Activated B cell treated with CpG ODN at 0.5 μM for 24 hours (primary cell): ENCODE data around the gene SPOUT1. TPM values are rescaled to one million over a fixed set of nuclear protein-coding genes. Genes with fewer than 3 reads are reported as not detected.
A peak's percentile ranks its signal among the peaks of the same experiment; 100 is the strongest.

Source experiments
- ATAC-seq: fragments of 200-7000 bp; cut with Tn5 transposase; one replicate; pipeline ENCODE4 v1.10.0; 2021; ENCODE audit warnings: low read depth, mild to moderate bottlenecking, moderate library complexity
- CTCF ChIA-PET: fragments of 350-600 bp; sonication (Branson Sonifier 250); formaldehyde crosslinking; loops from one replicate; lab custom pipeline; 2021; ENCODE audit warnings: antibody characterized with exemption; lab: Charles Lee
- POLR2A ChIA-PET: fragments of 350-600 bp; sonication (Branson Sonifier 250); formaldehyde crosslinking; loops from one replicate; lab custom pipeline; 2021; ENCODE audit warnings: antibody characterized with exemption; lab: Charles Lee
- DNase-seq: peaks from one replicate; pipeline ENCODE4 v3.0.0; 2022
- H3K27ac Mint-ChIP-seq: one replicate; pipeline ENCODE4 v1.8.0; 2020; ENCODE audit warnings: mixed read lengths
- H3K27me3 Mint-ChIP-seq: one replicate; pipeline ENCODE4 v1.8.0; 2021; ENCODE audit warnings: mixed read lengths
- H3K36me3 Mint-ChIP-seq: one replicate; pipeline ENCODE4 v1.8.0; 2021; ENCODE audit warnings: low read depth, mixed read lengths
- H3K4me1 Mint-ChIP-seq: one replicate; pipeline ENCODE4 v1.8.0; 2021; ENCODE audit warnings: mixed read lengths
- H3K4me3 Mint-ChIP-seq: one replicate; pipeline ENCODE4 v1.8.0; 2020; ENCODE audit warnings: mild to moderate bottlenecking, mixed read lengths
- H3K9me3 Mint-ChIP-seq: one replicate; pipeline ENCODE4 v1.8.0; 2020; ENCODE audit warnings: mixed read lengths
- intact Hi-C: fragments of 100-400 bp; cut with micrococcal nuclease; formaldehyde crosslinking; loops from one replicate; pipeline ENCODE4 v1.15.1; 2024
- total RNA-seq: library from RNA; stranded (reverse); gene quantifications from 2 replicates; pipeline ENCODE4 v1.2.3, GENCODE V29; 2022
- TF ChIP-seq, protein P1 (sequence below): fragments of 200-600 bp; IDR thresholded peaks from one replicate; pipeline ENCODE4 v1.8.0; 2022; ENCODE audit warnings: antibody characterized with exemption, mild to moderate bottlenecking

The SPOUT1 gene
- total RNA-seq, 1 donor from 2014 or later, result 79.1 TPM

- TF ChIP-seq, protein P1, sequence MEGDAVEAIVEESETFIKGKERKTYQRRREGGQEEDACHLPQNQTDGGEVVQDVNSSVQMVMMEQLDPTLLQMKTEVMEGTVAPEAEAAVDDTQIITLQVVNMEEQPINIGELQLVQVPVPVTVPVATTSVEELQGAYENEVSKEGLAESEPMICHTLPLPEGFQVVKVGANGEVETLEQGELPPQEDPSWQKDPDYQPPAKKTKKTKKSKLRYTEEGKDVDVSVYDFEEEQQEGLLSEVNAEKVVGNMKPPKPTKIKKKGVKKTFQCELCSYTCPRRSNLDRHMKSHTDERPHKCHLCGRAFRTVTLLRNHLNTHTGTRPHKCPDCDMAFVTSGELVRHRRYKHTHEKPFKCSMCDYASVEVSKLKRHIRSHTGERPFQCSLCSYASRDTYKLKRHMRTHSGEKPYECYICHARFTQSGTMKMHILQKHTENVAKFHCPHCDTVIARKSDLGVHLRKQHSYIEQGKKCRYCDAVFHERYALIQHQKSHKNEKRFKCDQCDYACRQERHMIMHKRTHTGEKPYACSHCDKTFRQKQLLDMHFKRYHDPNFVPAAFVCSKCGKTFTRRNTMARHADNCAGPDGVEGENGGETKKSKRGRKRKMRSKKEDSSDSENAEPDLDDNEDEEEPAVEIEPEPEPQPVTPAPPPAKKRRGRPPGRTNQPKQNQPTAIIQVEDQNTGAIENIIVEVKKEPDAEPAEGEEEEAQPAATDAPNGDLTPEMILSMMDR, result no peak
- ChIA-PET CTCF (no interaction called here), POLR2A (interaction anchor here (0.6 to 3.6 kb wide), 3 partner anchors 9 to 235 kb away, joined by 3 to 49 read pairs (median 8); partner anchors contain the start of gene SPOUT1)
- Mint-ChIP-seq H3K27ac (no peak overlapping the region), H3K4me3 (no peak overlapping the region), H3K9me3 (no peaks in the 10 kb centered on the region), H3K36me3 (peaks cover 45% of the 10 kb centered on the region), H3K4me1 (peaks cover 15% of the 10 kb centered on the region), H3K27me3 (no peaks in the 10 kb centered on the region)
- intact Hi-C loops, result no loop called here
- ATAC-seq, result no peak
- no peak for DNase-seq
Measured at GRCh38 chr9:128820665-128821583, 8.7 kb downstream of the SPOUT1 start.

GRCh38 chr9:128819716-128820664 is 9.6 kb downstream of the SPOUT1 start:
- H3K36me3 Mint-ChIP-seq, result peaks cover 37% of the 10 kb centered on the region
- ATAC-seq, result no peak

DNA sequence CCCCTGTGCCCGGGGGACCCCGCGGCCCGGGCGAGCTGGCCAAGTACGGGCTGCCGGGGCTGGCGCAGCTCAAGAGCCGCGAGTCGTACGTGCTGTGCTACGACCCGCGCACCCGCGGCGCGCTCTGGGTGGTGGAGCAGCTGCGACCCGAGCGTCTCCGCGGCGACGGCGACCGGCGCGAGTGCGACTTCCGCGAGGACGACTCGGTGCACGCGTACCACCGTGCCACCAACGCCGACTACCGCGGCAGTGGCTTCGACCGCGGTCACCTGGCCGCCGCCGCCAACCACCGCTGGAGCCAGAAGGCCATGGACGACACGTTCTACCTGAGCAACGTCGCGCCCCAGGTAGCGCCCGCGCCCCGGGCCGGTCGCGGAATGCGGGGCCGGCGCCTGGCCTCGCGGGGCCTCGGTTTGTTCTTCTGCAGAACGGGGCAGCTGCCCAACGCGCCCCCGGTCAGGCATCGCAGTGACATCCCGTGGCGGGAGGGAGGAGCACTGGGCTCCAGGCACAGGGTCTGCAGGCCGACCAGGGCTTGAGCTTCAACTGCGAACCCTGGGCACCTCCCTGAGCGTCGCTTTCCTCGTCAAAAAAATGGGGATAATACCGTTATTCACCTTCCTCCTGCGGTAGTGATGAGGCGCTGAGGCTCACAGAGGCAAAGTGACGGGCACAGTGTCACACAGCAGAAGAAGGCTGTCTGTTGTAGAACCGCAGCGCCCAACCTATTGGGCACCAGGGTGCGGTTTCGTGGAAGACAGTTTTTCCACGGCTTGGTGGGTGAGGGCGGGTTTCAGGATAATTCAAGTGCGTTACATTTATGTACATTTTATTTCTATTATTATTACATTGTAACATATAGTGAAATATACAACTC is 10.5 kb downstream of the SPOUT1 start:
- ChIA-PET POLR2A (interaction anchor here (0.5 to 3.6 kb wide), 14 partner anchors 8 to 773 kb away, joined by 3 to 49 read pairs (median 4); partner anchors contain the start of genes DOLK, DYNC2I2, GOLGA2 and KYAT1), CTCF (interaction anchor here (0.6 to 2.5 kb wide), 13 partner anchors 8 to 127 kb away, joined by 3 to 12 read pairs (median 5); partner anchors contain the start of genes PKN3 and SPOUT1)
- H3K4me1 Mint-ChIP-seq, result peaks cover 15% of the 10 kb centered on the region
- H3K27ac Mint-ChIP-seq, result peak overlapping the region; percentile 50
- intact Hi-C loops, result loop anchor here (1.0 to 5.0 kb wide), 8 partner anchors 10 to 170 kb away; partner anchors contain the start of genes LRRC8A, PKN3, SPOUT1 and TBC1D13
- H3K4me3 Mint-ChIP-seq, result peak overlapping the region; percentile 75
- ATAC-seq, result peak; percentile 32
- peak; percentile 59 for DNase-seq
- H3K36me3 Mint-ChIP-seq, result peaks cover 28% of the 10 kb centered on the region
- no peaks in the 10 kb centered on the region for H3K9me3 Mint-ChIP-seq
- TF ChIP-seq, protein P1, result no peak
- H3K27me3 Mint-ChIP-seq, result no peaks in the 10 kb centered on the region

More at GRCh38 chr9:128819716-128820664, 9.6 kb downstream of the SPOUT1 start:
- TF ChIP-seq, protein P1, result no peak
- intact Hi-C loops, result loop anchor here (2.0 to 5.0 kb wide), 2 partner anchors 118 to 171 kb away; partner anchors contain the start of gene PKN3
- no peak for DNase-seq
- ChIA-PET POLR2A (interaction anchor here (0.5 to 3.6 kb wide), 6 partner anchors 10 to 774 kb away, joined by 3 to 49 read pairs (median 6); partner anchors contain the start of genes SPOUT1 and ZER1), CTCF (interaction anchor here (2.5 kb wide), 1 partner anchor 10 kb away, joined by 12 read pairs; the partner anchor contains the start of gene SPOUT1)
- H3K27ac Mint-ChIP-seq, result no peak overlapping the region
- H3K4me1 Mint-ChIP-seq, result peaks cover 15% of the 10 kb centered on the region
- H3K4me3 Mint-ChIP-seq, result peak overlapping the region; percentile 35
- H3K9me3 Mint-ChIP-seq, result no peaks in the 10 kb centered on the region
- no peaks in the 10 kb centered on the region for H3K27me3 Mint-ChIP-seq
